SJCRH30 (cell line): ENCODE measurements around the gene TNRC18. TPM values are rescaled to one million over a fixed set of nuclear protein-coding genes. Genes with fewer than 3 reads are reported as not detected.
"Not testable (repeated sequence)": the region's sequence is repeated elsewhere in the genome, so short reads cannot be mapped to it uniquely, and the experiment has no call there.

Experiments used
- DNase-seq, 2 experiments: peaks; one replicate each; pipeline ENCODE4 v3.0.0-alpha.2; 2015 to 2020
- H3K27ac ChIP-seq: fragments of 250-450 bp; sonication (Bioruptor Pico); 2 replicates; pipeline ENCODE4 v1.5.1; 2020; ENCODE audit warnings: mild to moderate bottlenecking, moderate library complexity
- H3K27me3 ChIP-seq: fragments of 250-450 bp; sonication (Bioruptor Pico); 2 replicates; pipeline ENCODE4 v1.5.1; 2020; ENCODE audit warnings: mild to moderate bottlenecking, moderate library complexity
- H3K36me3 ChIP-seq: fragments of 250-450 bp; sonication (Bioruptor Pico); 2 replicates; pipeline ENCODE4 v1.5.1; 2020; ENCODE audit warnings: mild to moderate bottlenecking, moderate library complexity
- H3K4me1 ChIP-seq: fragments of 250-450 bp; sonication (Bioruptor Pico); 2 replicates; pipeline ENCODE4 v1.5.1; 2020; ENCODE audit warnings: mild to moderate bottlenecking, moderate library complexity
- H3K4me3 ChIP-seq: fragments of 250-450 bp; sonication (Bioruptor Pico); 2 replicates; pipeline ENCODE4 v1.5.1; 2020; ENCODE audit warnings: mild to moderate bottlenecking, moderate library complexity
- H3K9me3 ChIP-seq: fragments of 250-450 bp; sonication (Bioruptor Pico); replicated peaks from 2 replicates; pipeline ENCODE4 v1.5.1; 2020; ENCODE audit warnings: mild to moderate bottlenecking, moderate library complexity
- total RNA-seq: library from RNA; depleted of rRNA; stranded (reverse); fragments of >200 nt; shearing (Covaris generic); gene quantifications from 2 replicates; pipeline ENCODE4 v1.2.3, GENCODE V29; 2014

Gene TNRC18
- total RNA-seq, 1 experiment from 2014 or later, result 31.1 TPM

GRCh38 chr7:5312276-5313070 is 111.2 kb downstream of the TNRC18 start:
- H3K36me3 ChIP-seq, H3K27me3 ChIP-seq, H3K4me3 ChIP-seq, H3K9me3 ChIP-seq, H3K4me1 ChIP-seq, H3K27ac ChIP-seq, DNase-seq: not testable (repeated sequence)

- H3K27ac ChIP-seq, result no peak overlapping the region
- no peak overlapping the region for H3K4me3 ChIP-seq
- H3K9me3 ChIP-seq, result no peaks in the 10 kb centered on the region
- H3K4me1 ChIP-seq, result no peaks in the 10 kb centered on the region
- no peak for DNase-seq
- no peaks in the 10 kb centered on the region for H3K27me3 ChIP-seq
- peaks cover 5% of the 10 kb centered on the region; the same call in 1 of the 2 replicates for H3K36me3 ChIP-seq
Measured at GRCh38 chr7:5310822-5311405, 112.7 kb downstream of the TNRC18 start.

- H3K27ac ChIP-seq, result no peak overlapping the region
- H3K4me1 ChIP-seq, result no peaks in the 10 kb centered on the region
- H3K4me3 ChIP-seq, result no peak overlapping the region
- H3K36me3 ChIP-seq, result peaks cover 5% of the 10 kb centered on the region; the same call in 1 of the 2 replicates
- H3K27me3 ChIP-seq, result no peaks in the 10 kb centered on the region
- DNase-seq, result no peak
- no peaks in the 10 kb centered on the region for H3K9me3 ChIP-seq
Measured at GRCh38 chr7:5309146-5309545, 114.5 kb downstream of the TNRC18 start.

GRCh38 chr7:5307221-5308142 is 116.2 kb downstream of the TNRC18 start:
- not testable (repeated sequence) for H3K27me3 ChIP-seq, H3K36me3 ChIP-seq

GRCh38 chr7:5305050-5305449 is 118.6 kb downstream of the TNRC18 start:
- H3K27me3 ChIP-seq, H3K9me3 ChIP-seq, H3K4me3 ChIP-seq, DNase-seq, H3K36me3 ChIP-seq, H3K27ac ChIP-seq, H3K4me1 ChIP-seq: not testable (repeated sequence)

More at GRCh38 chr7:5307221-5308142, 116.2 kb downstream of the TNRC18 start:
- H3K4me1 ChIP-seq, H3K4me3 ChIP-seq, DNase-seq, H3K27ac ChIP-seq, H3K9me3 ChIP-seq: not testable (repeated sequence)

GRCh38 chr7:5303591-5304505 is 119.8 kb downstream of the TNRC18 start:
- no peaks in the 10 kb centered on the region for H3K36me3 ChIP-seq
- no peaks in the 10 kb centered on the region for H3K9me3 ChIP-seq
- no peak overlapping the region for H3K4me3 ChIP-seq
- H3K27me3 ChIP-seq, result no peaks in the 10 kb centered on the region
- no peak for DNase-seq
- no peak overlapping the region for H3K27ac ChIP-seq
- no peaks in the 10 kb centered on the region for H3K4me1 ChIP-seq

GRCh38 chr7:5303061-5303460 is 120.6 kb downstream of the TNRC18 start:
- H3K36me3 ChIP-seq, result no peaks in the 10 kb centered on the region
- no peak for DNase-seq
- H3K9me3 ChIP-seq, result no peaks in the 10 kb centered on the region
- no peaks in the 10 kb centered on the region for H3K27me3 ChIP-seq
- no peak overlapping the region for H3K27ac ChIP-seq
- H3K4me1 ChIP-seq, result no peaks in the 10 kb centered on the region
- no peak overlapping the region for H3K4me3 ChIP-seq

- Histone ChIP-seq H3K36me3 (no peaks in the 10 kb centered on the region), H3K27me3 (no peaks in the 10 kb centered on the region), H3K27ac (no peak overlapping the region), H3K4me1 (no peaks in the 10 kb centered on the region), H3K9me3 (no peaks in the 10 kb centered on the region), H3K4me3 (no peak overlapping the region)
- DNase-seq, result no peak
Measured at GRCh38 chr7:5302577-5302976, 121.1 kb downstream of the TNRC18 start.

- H3K4me3 ChIP-seq, result no peak overlapping the region
- no peak overlapping the region for H3K27ac ChIP-seq
- H3K27me3 ChIP-seq, result no peaks in the 10 kb centered on the region
- no peaks in the 10 kb centered on the region for H3K36me3 ChIP-seq
- H3K9me3 ChIP-seq, result no peaks in the 10 kb centered on the region
- H3K4me1 ChIP-seq, result no peaks in the 10 kb centered on the region
- DNase-seq, result no peak
Measured at GRCh38 chr7:5300366-5300765, 123.3 kb downstream of the TNRC18 start.

GRCh38 chr7:5296611-5297226 is 126.9 kb downstream of the TNRC18 start:
- H3K27ac ChIP-seq, result no peak overlapping the region
- no peaks in the 10 kb centered on the region for H3K4me1 ChIP-seq
- peaks cover 15% of the 10 kb centered on the region; the same call in 1 of the 2 replicates for H3K36me3 ChIP-seq
- peak in 1 of 2 experiments; percentile 37 for DNase-seq
- no peaks in the 10 kb centered on the region for H3K9me3 ChIP-seq
- H3K27me3 ChIP-seq, result no peaks in the 10 kb centered on the region
- no peak overlapping the region for H3K4me3 ChIP-seq

- peaks cover 15% of the 10 kb centered on the region; the same call in 1 of the 2 replicates for H3K36me3 ChIP-seq
- H3K27me3 ChIP-seq, result no peaks in the 10 kb centered on the region
- H3K4me1 ChIP-seq, result no peaks in the 10 kb centered on the region
- DNase-seq, result no peak
- H3K27ac ChIP-seq, result no peak overlapping the region
- H3K9me3 ChIP-seq, result no peaks in the 10 kb centered on the region
- no peak overlapping the region for H3K4me3 ChIP-seq
Measured at GRCh38 chr7:5296015-5296610, 127.5 kb downstream of the TNRC18 start.

- no peaks in the 10 kb centered on the region for H3K4me1 ChIP-seq
- DNase-seq, result no peak
- no peaks in the 10 kb centered on the region for H3K9me3 ChIP-seq
- H3K36me3 ChIP-seq, result peaks cover 15% of the 10 kb centered on the region; the same call in 1 of the 2 replicates
- no peak overlapping the region for H3K27ac ChIP-seq
- no peak overlapping the region for H3K4me3 ChIP-seq
- no peaks in the 10 kb centered on the region for H3K27me3 ChIP-seq
Measured at GRCh38 chr7:5295039-5296014, 128.3 kb downstream of the TNRC18 start.
